Measurements from ENCODE around the gene HOOK2. TPM values are rescaled to one million over a fixed set of nuclear protein-coding genes. Genes with fewer than 3 reads are reported as not detected.

The HOOK2 gene
- total RNA-seq, 2 donors from 2014 or later = 11.4 to 12.2 TPM

GRCh38 chr19:12804051-12804450 is 28.7 kb upstream of the HOOK2 start:
- DNase-seq (ENCODE audit: low spot score) = no peak
- H3K9me3 ChIP-seq = no peaks in the 10 kb centered on the region
- peaks cover 0 to 37% of the 10 kb centered on the region in 2 donors for H3K4me1 ChIP-seq
- H3K36me3 ChIP-seq = peaks cover 13% of the 10 kb centered on the region
- no peak overlapping the region for H3K27ac ChIP-seq
- TF ChIP-seq, protein P1, sequence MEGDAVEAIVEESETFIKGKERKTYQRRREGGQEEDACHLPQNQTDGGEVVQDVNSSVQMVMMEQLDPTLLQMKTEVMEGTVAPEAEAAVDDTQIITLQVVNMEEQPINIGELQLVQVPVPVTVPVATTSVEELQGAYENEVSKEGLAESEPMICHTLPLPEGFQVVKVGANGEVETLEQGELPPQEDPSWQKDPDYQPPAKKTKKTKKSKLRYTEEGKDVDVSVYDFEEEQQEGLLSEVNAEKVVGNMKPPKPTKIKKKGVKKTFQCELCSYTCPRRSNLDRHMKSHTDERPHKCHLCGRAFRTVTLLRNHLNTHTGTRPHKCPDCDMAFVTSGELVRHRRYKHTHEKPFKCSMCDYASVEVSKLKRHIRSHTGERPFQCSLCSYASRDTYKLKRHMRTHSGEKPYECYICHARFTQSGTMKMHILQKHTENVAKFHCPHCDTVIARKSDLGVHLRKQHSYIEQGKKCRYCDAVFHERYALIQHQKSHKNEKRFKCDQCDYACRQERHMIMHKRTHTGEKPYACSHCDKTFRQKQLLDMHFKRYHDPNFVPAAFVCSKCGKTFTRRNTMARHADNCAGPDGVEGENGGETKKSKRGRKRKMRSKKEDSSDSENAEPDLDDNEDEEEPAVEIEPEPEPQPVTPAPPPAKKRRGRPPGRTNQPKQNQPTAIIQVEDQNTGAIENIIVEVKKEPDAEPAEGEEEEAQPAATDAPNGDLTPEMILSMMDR (IDR thresholded peaks at IDR 0.05) = no peak
- H3K4me3 ChIP-seq = no peak overlapping the region
- no peaks in the 10 kb centered on the region for H3K27me3 ChIP-seq

DNA sequence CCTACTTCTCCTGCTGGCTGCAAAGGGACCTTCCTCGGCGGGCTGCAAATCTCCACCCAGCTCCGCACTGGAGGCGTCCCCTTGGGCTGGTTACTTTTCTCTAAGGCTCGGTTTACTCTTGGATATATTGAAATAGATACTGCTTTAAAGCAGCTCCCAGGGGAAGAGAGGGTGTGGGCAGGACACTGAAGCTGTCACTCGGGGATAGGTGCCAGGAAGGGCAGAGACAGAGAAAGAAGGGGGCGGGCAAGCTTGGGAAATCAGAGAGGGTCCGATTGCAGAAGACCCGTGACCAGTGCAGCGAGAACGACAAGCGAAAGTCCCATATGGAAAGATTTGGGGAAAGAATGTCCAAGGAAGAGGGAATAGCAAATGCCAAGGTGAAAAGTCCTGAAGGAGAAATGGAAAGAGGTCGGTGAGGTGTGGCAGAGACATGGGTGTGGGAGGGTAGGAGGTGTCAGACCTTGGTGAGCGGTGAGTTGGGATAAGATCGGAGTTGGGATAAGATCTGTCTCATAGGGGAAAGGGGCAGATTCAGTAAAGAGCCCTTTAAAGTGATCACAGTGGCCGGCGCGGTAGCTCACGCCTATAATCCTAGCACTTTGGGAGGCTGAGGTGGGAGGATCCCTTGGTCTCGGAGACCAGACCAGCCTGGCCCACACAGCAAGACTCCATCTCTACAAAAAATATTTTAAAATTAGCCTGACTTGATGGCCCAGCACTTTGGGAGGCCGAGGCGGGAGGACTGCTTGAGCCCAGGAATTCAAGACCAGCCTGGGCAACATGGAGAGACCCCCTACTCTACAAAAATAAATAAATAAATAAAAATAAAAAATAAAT is 27.1 kb upstream of the HOOK2 start:
- no peak for DNase-seq (ENCODE audit: low spot score)
- H3K27ac ChIP-seq = peak overlapping the region; percentile 84 to 85
- peaks cover 18% of the 10 kb centered on the region for H3K36me3 ChIP-seq
- no peaks in the 10 kb centered on the region for H3K9me3 ChIP-seq
- H3K27me3 ChIP-seq = no peaks in the 10 kb centered on the region
- H3K4me1 ChIP-seq = peaks cover 0 to 37% of the 10 kb centered on the region in 2 donors
- TF ChIP-seq, protein P1 (IDR thresholded peaks at IDR 0.05) = no peak
- peak overlapping the region; percentile 74 to 82 for H3K4me3 ChIP-seq

GRCh38 chr19:12801466-12802266 is 26.3 kb upstream of the HOOK2 start, which contains the start of the genes PRDX2 and THSD8:
Gene PRDX2 (minus strand): TSS chr19:12801800. CDS start chr19:12801261, 539 bp downstream.
Gene THSD8 (plus strand): TSS chr19:12802069. CDS start chr19:12802072, 3 bp downstream.
- no peak for DNase-seq (ENCODE audit: low spot score)
- H3K36me3 ChIP-seq = peaks cover 18% of the 10 kb centered on the region
- H3K27ac ChIP-seq = peak within 1 kb of the TSS; percentile 84 to 85
- no peaks in the 10 kb centered on the region for H3K9me3 ChIP-seq
- peaks cover 0 to 30% of the 10 kb centered on the region in 2 donors for H3K4me1 ChIP-seq
- TF ChIP-seq, protein P1 (IDR thresholded peaks at IDR 0.05) = no peak
- H3K27me3 ChIP-seq = no peaks in the 10 kb centered on the region
- H3K4me3 ChIP-seq = peak within 1 kb of the TSS; percentile 74 to 82

DNA sequence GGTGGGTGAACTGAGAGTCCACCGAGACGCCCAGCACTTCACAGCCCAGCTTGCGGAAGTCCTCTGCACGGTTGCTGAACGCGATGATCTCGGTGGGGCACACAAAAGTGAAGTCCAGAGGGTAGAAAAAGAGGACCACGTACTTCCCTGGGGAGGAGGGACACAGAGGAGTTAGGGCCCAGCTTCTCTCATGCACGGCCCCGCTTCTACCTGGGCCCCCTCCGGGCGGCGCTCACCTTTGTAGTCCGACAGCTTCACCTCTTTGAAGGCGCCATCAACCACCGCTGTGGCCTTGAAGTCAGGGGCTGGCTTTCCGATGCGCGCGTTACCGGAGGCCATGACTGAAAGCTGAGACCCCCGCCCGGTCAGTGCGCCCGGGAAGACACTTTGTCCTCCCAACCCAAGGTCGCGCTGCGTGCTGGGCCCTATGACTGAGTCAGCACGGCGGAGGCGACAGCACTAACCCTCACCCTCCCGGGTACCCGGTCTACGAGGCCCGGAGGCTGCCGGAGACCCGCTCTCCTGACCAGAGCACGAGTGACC is 25.6 kb upstream of the HOOK2 start:
- DNase-seq (ENCODE audit: low spot score) = no peak
- H3K36me3 ChIP-seq = peaks cover 18% of the 10 kb centered on the region
- peaks cover 0 to 30% of the 10 kb centered on the region in 2 donors for H3K4me1 ChIP-seq
- peak overlapping the region; percentile 84 to 85 for H3K27ac ChIP-seq
- no peaks in the 10 kb centered on the region for H3K9me3 ChIP-seq
- peak overlapping the region; percentile 74 to 82 for H3K4me3 ChIP-seq
- no peaks in the 10 kb centered on the region for H3K27me3 ChIP-seq
- TF ChIP-seq, protein P1 (IDR thresholded peaks at IDR 0.05) = no peak

- peak overlapping the region; percentile 74 to 82 for H3K4me3 ChIP-seq
- no peaks in the 10 kb centered on the region for H3K9me3 ChIP-seq
- H3K36me3 ChIP-seq = peaks cover 18% of the 10 kb centered on the region
- H3K4me1 ChIP-seq = peaks cover 0 to 33% of the 10 kb centered on the region in 2 donors
- DNase-seq (ENCODE audit: low spot score) = no peak
- TF ChIP-seq, protein P1 (IDR thresholded peaks at IDR 0.05) = no peak
- peak overlapping the region; percentile 84 to 85 for H3K27ac ChIP-seq
- no peaks in the 10 kb centered on the region for H3K27me3 ChIP-seq
Observed at GRCh38 chr19:12800466-12800770, 25.1 kb upstream of the HOOK2 start.

All from right atrium auricular region (tissue), 2 donors.